Stimulated activated CD4-positive, alpha-beta T cell treated with anti-CD3 and anti-CD28 coated beads, TNF-alpha, amount 100 ng/mL, for 48 hours (primary cell): Measurements from ENCODE around the gene SRCAP.

ENCODE experiments used
- DNase-seq, 3 donors: peaks; one replicate each; pipeline ENCODE4 v3.0.0-alpha.2; 2020; ENCODE audit warnings: low read depth in 3 of 3

Gene SRCAP

GRCh38 chr16:30775392-30776188 is 76.6 kb downstream of the SRCAP start:
- peak in 2 of 3 donors; percentile 40 to 53 for DNase-seq

GRCh38 chr16:30777591-30778297 is 78.8 kb downstream of the SRCAP start:
- no peak for DNase-seq

GRCh38 chr16:30778549-30779244 is 79.7 kb downstream of the SRCAP start:
- no peak for DNase-seq

- DNase-seq: no peak
Observed at GRCh38 chr16:30779596-30779995, 80.6 kb downstream of the SRCAP start.

GRCh38 chr16:30780021-30780420 is 81.0 kb downstream of the SRCAP start:
- no peak for DNase-seq

GRCh38 chr16:30780549-30780948 is 81.6 kb downstream of the SRCAP start:
- no peak for DNase-seq

GRCh38 chr16:30782486-30783279 is 83.7 kb downstream of the SRCAP start:
- DNase-seq: no peak

- DNase-seq: no peak
Observed at GRCh38 chr16:30783280-30784109, 84.5 kb downstream of the SRCAP start.

GRCh38 chr16:30784215-30784614 is 85.2 kb downstream of the SRCAP start:
- DNase-seq: no peak

GRCh38 chr16:30785126-30786106 is 86.4 kb downstream of the SRCAP start:
- no peak for DNase-seq

- no peak for DNase-seq
Observed at GRCh38 chr16:30786115-30786935, 87.4 kb downstream of the SRCAP start.

- no peak for DNase-seq
Observed at GRCh38 chr16:30786936-30787612, 88.1 kb downstream of the SRCAP start, which contains the start of gene ZNF629. TSS of gene ZNF629 (minus strand) at chr16:30787205. CDS start at chr16:30784482, 2,723 bp downstream.

- no peak for DNase-seq
Observed at GRCh38 chr16:30787613-30788378, 88.8 kb downstream of the SRCAP start.
